Hepatocyte (in vitro differentiated cells): ENCODE data around the gene DAND5. TPM values are rescaled to one million over a fixed set of nuclear protein-coding genes. Genes with fewer than 3 reads are reported as not detected.
A peak's percentile ranks its signal among the peaks of the same experiment; 100 is the strongest.

Source experiments
- DNase-seq: peaks from one replicate; pipeline ENCODE4 v3.0.0-alpha.2; 2016; ENCODE audit warnings: low spot score
- H2AFZ ChIP-seq: fragments of 200-600 bp; sonication (generic); 2 replicates; pipeline ENCODE4 v1.6.0; 2016; ENCODE audit warnings: antibody characterized with exemption, mild to moderate bottlenecking
- H3K27ac ChIP-seq: fragments of 200-600 bp; sonication (generic); 2 replicates; pipeline ENCODE4 v1.5.1; 2016; ENCODE audit warnings: mild to moderate bottlenecking
- H3K27me3 ChIP-seq: fragments of 200-600 bp; sonication (generic); 2 replicates; pipeline ENCODE4 v1.6.1; 2016
- H3K36me3 ChIP-seq: fragments of 200-600 bp; sonication (generic); replicated peaks from 2 replicates; pipeline ENCODE4 v1.5.1; 2016; ENCODE audit warnings: low read depth; ENCODE audit not compliant: insufficient read depth
- H3K4me1 ChIP-seq: fragments of 200-600 bp; sonication (generic); 2 replicates; pipeline ENCODE4 v1.5.1; 2016; ENCODE audit warnings: mild to moderate bottlenecking, moderate library complexity; ENCODE audit not compliant: insufficient read depth
- H3K4me2 ChIP-seq: fragments of 200-600 bp; sonication (generic); 2 replicates; pipeline ENCODE4 v1.6.0; 2016
- H3K4me3 ChIP-seq: fragments of 200-600 bp; sonication (generic); 2 replicates; pipeline ENCODE4 v1.5.1; 2016; ENCODE audit warnings: mild to moderate bottlenecking
- H3K79me2 ChIP-seq: fragments of 200-600 bp; sonication (generic); 2 replicates; pipeline ENCODE4 v1.6.0; 2017; ENCODE audit warnings: mild to moderate bottlenecking
- H3K9me2 ChIP-seq: fragments of 200-600 bp; sonication (generic); replicated peaks from 2 replicates; pipeline ENCODE4 v1.6.0; 2017; ENCODE audit warnings: mild to moderate bottlenecking; ENCODE audit not compliant: insufficient read depth
- H3K9me3 ChIP-seq: fragments of 200-600 bp; sonication (generic); 2 replicates; pipeline ENCODE4 v1.5.1; 2016; ENCODE audit warnings: low read depth, mild to moderate bottlenecking
- H4K20me1 ChIP-seq: fragments of 200-600 bp; sonication (generic); 2 replicates; pipeline ENCODE4 v1.6.0; 2016; ENCODE audit warnings: mild to moderate bottlenecking; ENCODE audit not compliant: insufficient read depth, poor library complexity, severe bottlenecking
- CTCF ChIP-seq: fragments of 200-600 bp; sonication (generic); IDR thresholded peaks from 2 replicates; pipeline ENCODE4 v1.5.1; 2016; ENCODE audit warnings: antibody characterized with exemption, mild to moderate bottlenecking; ENCODE audit not compliant: poor library complexity
- EZH2 ChIP-seq: fragments of 200-600 bp; sonication (generic); IDR thresholded peaks from 2 replicates; pipeline ENCODE4 v1.6.1; 2016; ENCODE audit warnings: antibody characterized with exemption, mild to moderate bottlenecking, borderline replicate concordance
- EZH2phosphoT487 ChIP-seq: fragments of 200-600 bp; sonication (generic); IDR thresholded peaks from one replicate; pipeline ENCODE4 v1.6.1; 2018; ENCODE audit warnings: antibody characterized with exemption, mild to moderate bottlenecking, low read depth, moderate library complexity; ENCODE audit not compliant: unreplicated experiment, severe bottlenecking
- WGBS: methylation state at CpG from one replicate; pipeline ENCODE4 v1.1.6; 2016; ENCODE audit warnings: low lambda C conversion rate; ENCODE audit errors: missing lambda C conversion rate; 5-methylcytosine and 5-hydroxymethylcytosine counted together
- polyA plus RNA-seq: library from polyadenylated mRNA; unstranded; fragments of >200 nt; fragmentation: Nextera tagmentation; extraction: Ambion mirVana; gene quantifications from 2 replicates; pipeline ENCODE4 v1.2.1, GENCODE V29; 2016
- total RNA-seq: library from RNA; depleted of rRNA; stranded (reverse); fragments of >200 nt; gene quantifications from 2 replicates; pipeline ENCODE4 v1.2.3, GENCODE V29; 2014

Gene DAND5
- total and polyA plus RNA-seq, 2 experiments from 2014 or later, result 0.17 TPM; not detected in 1

- peak within 1 kb of the TSS; percentile 37 for H3K27ac ChIP-seq
- WGBS, result 22% methylated on average over 60 of the region's 84 CpGs
- H4K20me1 ChIP-seq, result peaks cover 8% of the 10 kb centered on the region
- TF ChIP-seq CTCF (no peak), EZH2phosphoT487 (no peak), EZH2 (no peak)
- H3K27me3 ChIP-seq, result peaks cover 61% of the 10 kb centered on the region
- H3K9me3 ChIP-seq, result no peaks in the 10 kb centered on the region
- H3K9me2 ChIP-seq, result no peaks in the 10 kb centered on the region
- H3K4me3 ChIP-seq, result peak within 1 kb of the TSS; percentile 61
- H3K79me2 ChIP-seq, result peaks cover 21% of the 10 kb centered on the region
- H2AFZ ChIP-seq, result peak within 1 kb of the TSS; percentile 66
- peak; percentile 75 for DNase-seq
- no peaks in the 10 kb centered on the region for H3K36me3 ChIP-seq
- H3K4me2 ChIP-seq, result peak within 1 kb of the TSS; percentile 91
- H3K4me1 ChIP-seq, result peaks cover 18% of the 10 kb centered on the region
These were observed 25.6 kb downstream of the DAND5 start, which contains the start of gene NFIX for GRCh38 chr19:12994701-12995595. Gene NFIX, plus strand, starts transcription at chr19:12995475. Its CDS starts 363 bp downstream, at chr19:12995838.

- peaks cover 18% of the 10 kb centered on the region for H3K4me1 ChIP-seq
- peaks cover 8% of the 10 kb centered on the region for H4K20me1 ChIP-seq
- H3K4me2 ChIP-seq, result peak overlapping the region; percentile 83
- H2AFZ ChIP-seq, result no peak overlapping the region
- TF ChIP-seq EZH2 (no peak), CTCF (no peak), EZH2phosphoT487 (no peak)
- peak; percentile 37 for DNase-seq
- peaks cover 64% of the 10 kb centered on the region for H3K27me3 ChIP-seq
- WGBS, result 3% methylated on average over 28 of the region's 129 CpGs
- H3K27ac ChIP-seq, result peak overlapping the region; percentile 37
- H3K36me3 ChIP-seq, result no peaks in the 10 kb centered on the region
- no peaks in the 10 kb centered on the region for H3K9me3 ChIP-seq
- peak overlapping the region; percentile 61 for H3K4me3 ChIP-seq
- H3K9me2 ChIP-seq, result no peaks in the 10 kb centered on the region
- H3K79me2 ChIP-seq, result peaks cover 25% of the 10 kb centered on the region
These were observed 26.4 kb downstream of the DAND5 start for GRCh38 chr19:12995596-12996405.

GRCh38 chr19:12996406-12997094 lies 27.2 kb downstream of the DAND5 start:
- H3K27ac ChIP-seq, result peak overlapping the region; percentile 37
- H2AFZ ChIP-seq, result no peak overlapping the region
- peaks cover 8% of the 10 kb centered on the region for H4K20me1 ChIP-seq
- TF ChIP-seq EZH2 (peak; percentile 71), CTCF (no peak), EZH2phosphoT487 (no peak)
- peaks cover 64% of the 10 kb centered on the region for H3K27me3 ChIP-seq
- DNase-seq, result no peak
- H3K4me1 ChIP-seq, result peaks cover 18% of the 10 kb centered on the region
- WGBS, result 12% methylated on average over 37 of the region's 52 CpGs
- H3K9me3 ChIP-seq, result no peaks in the 10 kb centered on the region
- H3K9me2 ChIP-seq, result no peaks in the 10 kb centered on the region
- peak overlapping the region; percentile 61 for H3K4me3 ChIP-seq
- H3K79me2 ChIP-seq, result peaks cover 26% of the 10 kb centered on the region
- peak overlapping the region; percentile 83 for H3K4me2 ChIP-seq
- no peaks in the 10 kb centered on the region for H3K36me3 ChIP-seq
